K562 (cell line): ENCODE measurements around the gene PRPF38A. TPM values are rescaled to one million over a fixed set of nuclear protein-coding genes. Genes with fewer than 3 reads are reported as not detected.
A peak's percentile ranks its signal among the peaks of the same experiment; 100 is the strongest.

Experiments
- DIDO1 ChIP-seq: fragments of 450-650 bp; IDR thresholded peaks from 2 replicates; pipeline ENCODE4 v1.6.1; 2016; ENCODE audit warnings: low read depth, missing biosample characterization, missing genetic modification characterization
- E2F3 ChIP-seq: fragments of 250-450 bp; sonication (Bioruptor Pico); IDR thresholded peaks from 2 replicates; pipeline ENCODE4 v1.4.0; 2020; ENCODE audit warnings: mild to moderate bottlenecking
- GABPB1 ChIP-seq: sonication (generic); formaldehyde crosslinking; IDR thresholded peaks from 2 replicates; pipeline ENCODE4 v1.8.0; 2022; ENCODE audit warnings: mild to moderate bottlenecking, missing genetic modification reagents
- GMEB1 ChIP-seq: fragments of 250-450 bp; sonication (Bioruptor Pico); IDR thresholded peaks from 2 replicates; pipeline ENCODE4 v1.4.0; 2020; ENCODE audit warnings: mild to moderate bottlenecking
- ILF3 ChIP-seq: fragments of 450-650 bp; IDR thresholded peaks from 2 replicates; pipeline ENCODE4 v1.6.1; 2018; ENCODE audit warnings: antibody characterized with exemption, mild to moderate bottlenecking, moderate library complexity, borderline replicate concordance
- KDM1A ChIP-seq, 2 experiments: fragments of 450-650 bp; IDR thresholded peaks; 2 replicates each; pipeline ENCODE4 v1.6.1; 2016; ENCODE audit warnings: mild to moderate bottlenecking in 2 of 2
- MBD2 ChIP-seq: sonication (generic); IDR thresholded peaks from 2 replicates; pipeline ENCODE4 v1.6.1; 2016; ENCODE audit warnings: low read depth, borderline replicate concordance
- MCM3 ChIP-seq: fragments of 450-650 bp; IDR thresholded peaks from 2 replicates; pipeline ENCODE4 v1.6.1; 2016
- MXI1 ChIP-seq: IDR thresholded peaks from 2 replicates; pipeline ENCODE4 v1.6.1; 2011; ENCODE audit warnings: low read depth, mild to moderate bottlenecking, improper control_type of control experiment, low read length
- NFYB ChIP-seq: IDR thresholded peaks from 2 replicates; pipeline ENCODE4 v1.6.1; 2011; ENCODE audit warnings: mild to moderate bottlenecking, moderate library complexity; ENCODE audit not compliant: insufficient read length; ENCODE audit errors: extremely low read depth
- NR1H2 ChIP-seq: sonication (generic); formaldehyde crosslinking; IDR thresholded peaks from 2 replicates; pipeline ENCODE4 v1.4.0; 2020; ENCODE audit warnings: mild to moderate bottlenecking, missing genetic modification reagents
- PHB ChIP-seq: fragments of 250-450 bp; sonication (Bioruptor Pico); IDR thresholded peaks from 2 replicates; pipeline ENCODE4 v1.5.0; 2021
- PML ChIP-seq: IDR thresholded peaks from 2 replicates; pipeline ENCODE4 v1.6.1; 2012; ENCODE audit warnings: low read length, inconsistent platforms
- POLR2A ChIP-seq: fragments of 450-650 bp; conservative IDR thresholded peaks from 2 replicates; pipeline ENCODE4 v1.6.1; 2016
- RFX5 ChIP-seq: IDR thresholded peaks from 2 replicates; pipeline ENCODE4 v1.6.1; 2011; ENCODE audit warnings: low read depth, mild to moderate bottlenecking, improper control_type of control experiment, low read length
- SP1 ChIP-seq: sonication (generic); formaldehyde crosslinking; IDR thresholded peaks from 2 replicates; pipeline ENCODE4 v1.8.1; 2022; ENCODE audit warnings: mild to moderate bottlenecking, missing genetic modification reagents
- TGIF2 ChIP-seq: sonication (generic); formaldehyde crosslinking; IDR thresholded peaks from 2 replicates; pipeline ENCODE4 v1.8.1; 2022; ENCODE audit warnings: mild to moderate bottlenecking, missing genetic modification reagents, moderate library complexity
- ZNF140 ChIP-seq: fragments of 250-450 bp; sonication (Bioruptor Pico); IDR thresholded peaks from 2 replicates; pipeline ENCODE4 v1.8.0; 2021; ENCODE audit warnings: moderate library complexity, mild to moderate bottlenecking, inconsistent platforms
- ZNF143 ChIP-seq: sonication (generic); formaldehyde crosslinking; IDR thresholded peaks from 2 replicates; pipeline ENCODE4 v1.9.0; 2022; ENCODE audit warnings: mild to moderate bottlenecking, missing genetic modification reagents
- ZNF324 ChIP-seq: fragments of 250-450 bp; sonication (Bioruptor Pico); IDR thresholded peaks from 2 replicates; pipeline ENCODE4 v1.4.0; 2020; ENCODE audit warnings: mild to moderate bottlenecking
- polyA plus RNA-seq, 8 experiments: library from polyadenylated mRNA; depleted of rRNA in 4 of 8; stranded (reverse) in 5 of 8; unstranded in 3 of 8; fragments of >200 nt; fragmentation: Nextera tagmentation in 2 of 8; fragmentation: Illumina TruSeq in 1 of 8; extraction: Ambion mirVana in 2 of 8; extraction: Trizol in 1 of 8; gene quantifications; 2 replicates each; pipeline versions ENCODE4 v1.2.1 to v1.2.3, GENCODE V29; 2011 to 2014; ENCODE audit warnings: inconsistent platforms in 1 of 8, missing spikeins in 1 of 8
- total RNA-seq, 7 experiments: library from RNA; depleted of rRNA in 6 of 7; stranded (reverse); fragments of >200 nt in 6 of 7; fragmentation: Illumina TruSeq in 2 of 7; extraction: Trizol in 2 of 7; gene quantifications; 2 replicates each; pipeline versions ENCODE4 v1.2.1 to v1.2.3, GENCODE V29; 2011 to 2021; ENCODE audit warnings: low replicate concordance in 1 of 7
- TF ChIP-seq, protein P1 (sequence below): sonication (generic); formaldehyde crosslinking; IDR thresholded peaks from 2 replicates; pipeline ENCODE4 v1.8.0; 2022; ENCODE audit warnings: mild to moderate bottlenecking, missing genetic modification reagents
- TF ChIP-seq, protein P2 (sequence below): fragments of 250-450 bp; sonication (Bioruptor Pico); IDR thresholded peaks from 2 replicates; pipeline ENCODE4 v1.4.0; 2020

Gene PRPF38A
- total and polyA plus RNA-seq, 9 of the 15 experiments (the other 6 are each of a cell fraction or from before 2014, with no cell fraction given) = 53.6 to 198 (median 89.2) TPM

DNA sequence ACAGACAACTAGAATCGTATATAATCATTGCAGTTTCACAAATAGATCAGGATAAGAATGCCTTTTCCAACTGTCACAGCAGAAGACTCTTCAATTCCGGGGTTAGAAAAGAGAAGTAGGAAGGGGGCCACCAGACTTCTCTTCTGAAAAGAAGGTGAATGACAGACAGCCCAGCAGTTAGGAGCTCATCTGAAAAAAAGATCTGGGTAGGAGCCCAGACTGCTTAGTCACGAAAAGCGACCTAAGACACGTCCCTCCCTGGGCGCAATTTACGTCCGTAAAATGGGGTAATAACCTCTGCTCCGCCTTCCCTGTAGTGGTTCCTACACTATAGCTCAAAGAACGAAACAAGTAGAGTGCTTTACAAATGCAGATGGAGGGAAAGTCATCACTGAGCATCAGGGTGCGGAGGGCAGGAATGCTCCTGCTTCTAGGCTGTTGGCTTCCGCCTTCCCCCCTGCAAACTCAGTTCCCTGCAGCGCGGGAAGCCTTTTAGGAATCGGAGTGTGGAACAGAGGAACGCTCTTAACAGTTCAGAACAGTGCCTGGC is 761 bp upstream of the PRPF38A start (continued):
- TF ChIP-seq, protein P1, sequence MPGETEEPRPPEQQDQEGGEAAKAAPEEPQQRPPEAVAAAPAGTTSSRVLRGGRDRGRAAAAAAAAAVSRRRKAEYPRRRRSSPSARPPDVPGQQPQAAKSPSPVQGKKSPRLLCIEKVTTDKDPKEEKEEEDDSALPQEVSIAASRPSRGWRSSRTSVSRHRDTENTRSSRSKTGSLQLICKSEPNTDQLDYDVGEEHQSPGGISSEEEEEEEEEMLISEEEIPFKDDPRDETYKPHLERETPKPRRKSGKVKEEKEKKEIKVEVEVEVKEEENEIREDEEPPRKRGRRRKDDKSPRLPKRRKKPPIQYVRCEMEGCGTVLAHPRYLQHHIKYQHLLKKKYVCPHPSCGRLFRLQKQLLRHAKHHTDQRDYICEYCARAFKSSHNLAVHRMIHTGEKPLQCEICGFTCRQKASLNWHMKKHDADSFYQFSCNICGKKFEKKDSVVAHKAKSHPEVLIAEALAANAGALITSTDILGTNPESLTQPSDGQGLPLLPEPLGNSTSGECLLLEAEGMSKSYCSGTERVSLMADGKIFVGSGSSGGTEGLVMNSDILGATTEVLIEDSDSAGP (CRISPR knock-in tag) = no peak
- TF ChIP-seq DIDO1 (tag) (no peak), ILF3 (no peak), NR1H2 (CRISPR knock-in tag) (peak; percentile 32; the same call in 1 of the 2 replicates), GABPB1 (CRISPR knock-in tag) (no peak), MCM3 (no peak), MBD2 (peak; percentile 14; the same call in 1 of the 2 replicates), GMEB1 (CRISPR knock-in tag) (no peak), POLR2A (no peak), NFYB (no peak), ZNF324 (no peak), PML (no peak), SP1 (no peak; the same call in 1 of the 2 replicates), MXI1 (0 out of 2 replicates have a peak, but pooled peaks have one; percentile 14), KDM1A (IDR thresholded peaks at IDR 0.05) (no peak), RFX5 (peak; percentile 27; the same call in 1 of the 2 replicates), E2F3 (no peak), ZNF140 (no peak), ZNF143 (no peak), TGIF2 (CRISPR knock-in tag) (no peak), PHB (CRISPR knock-in tag) (no peak)
- TF ChIP-seq, protein P2, sequence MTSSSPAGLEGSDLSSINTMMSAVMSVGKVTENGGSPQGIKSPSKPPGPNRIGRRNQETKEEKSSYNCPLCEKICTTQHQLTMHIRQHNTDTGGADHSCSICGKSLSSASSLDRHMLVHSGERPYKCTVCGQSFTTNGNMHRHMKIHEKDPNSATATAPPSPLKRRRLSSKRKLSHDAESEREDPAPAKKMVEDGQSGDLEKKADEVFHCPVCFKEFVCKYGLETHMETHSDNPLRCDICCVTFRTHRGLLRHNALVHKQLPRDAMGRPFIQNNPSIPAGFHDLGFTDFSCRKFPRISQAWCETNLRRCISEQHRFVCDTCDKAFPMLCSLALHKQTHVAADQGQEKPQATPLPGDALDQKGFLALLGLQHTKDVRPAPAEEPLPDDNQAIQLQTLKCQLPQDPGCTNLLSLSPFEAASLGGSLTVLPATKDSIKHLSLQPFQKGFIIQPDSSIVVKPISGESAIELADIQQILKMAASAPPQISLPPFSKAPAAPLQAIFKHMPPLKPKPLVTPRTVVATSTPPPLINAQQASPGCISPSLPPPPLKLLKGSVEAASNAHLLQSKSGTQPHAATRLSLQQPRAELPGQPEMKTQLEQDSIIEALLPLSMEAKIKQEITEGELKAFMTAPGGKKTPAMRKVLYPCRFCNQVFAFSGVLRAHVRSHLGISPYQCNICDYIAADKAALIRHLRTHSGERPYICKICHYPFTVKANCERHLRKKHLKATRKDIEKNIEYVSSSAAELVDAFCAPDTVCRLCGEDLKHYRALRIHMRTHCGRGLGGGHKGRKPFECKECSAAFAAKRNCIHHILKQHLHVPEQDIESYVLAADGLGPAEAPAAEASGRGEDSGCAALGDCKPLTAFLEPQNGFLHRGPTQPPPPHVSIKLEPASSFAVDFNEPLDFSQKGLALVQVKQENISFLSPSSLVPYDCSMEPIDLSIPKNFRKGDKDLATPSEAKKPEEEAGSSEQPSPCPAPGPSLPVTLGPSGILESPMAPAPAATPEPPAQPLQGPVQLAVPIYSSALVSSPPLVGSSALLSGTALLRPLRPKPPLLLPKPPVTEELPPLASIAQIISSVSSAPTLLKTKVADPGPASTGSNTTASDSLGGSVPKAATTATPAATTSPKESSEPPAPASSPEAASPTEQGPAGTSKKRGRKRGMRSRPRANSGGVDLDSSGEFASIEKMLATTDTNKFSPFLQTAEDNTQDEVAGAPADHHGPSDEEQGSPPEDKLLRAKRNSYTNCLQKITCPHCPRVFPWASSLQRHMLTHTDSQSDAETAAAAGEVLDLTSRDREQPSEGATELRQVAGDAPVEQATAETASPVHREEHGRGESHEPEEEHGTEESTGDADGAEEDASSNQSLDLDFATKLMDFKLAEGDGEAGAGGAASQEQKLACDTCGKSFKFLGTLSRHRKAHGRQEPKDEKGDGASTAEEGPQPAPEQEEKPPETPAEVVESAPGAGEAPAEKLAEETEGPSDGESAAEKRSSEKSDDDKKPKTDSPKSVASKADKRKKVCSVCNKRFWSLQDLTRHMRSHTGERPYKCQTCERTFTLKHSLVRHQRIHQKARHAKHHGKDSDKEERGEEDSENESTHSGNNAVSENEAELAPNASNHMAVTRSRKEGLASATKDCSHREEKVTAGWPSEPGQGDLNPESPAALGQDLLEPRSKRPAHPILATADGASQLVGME (CRISPR knock-in tag) = no peak
